Stimulated activated CD8-positive, alpha-beta memory T cell treated with anti-CD3 and anti-CD28 coated beads, Interleukin-12 subunit alpha, Interleukin-12 subunit beta, amount 100 ng/mL, for 1 hour (primary cell): ENCODE measurements around the gene ISG20.
"Not testable (repeated sequence)": the region's sequence is repeated elsewhere in the genome, so short reads cannot be mapped to it uniquely, and the experiment has no call there.

Experiments
- DNase-seq: peaks from one replicate; pipeline ENCODE4 v3.0.0-alpha.2; 2020; ENCODE audit warnings: low read depth

Gene ISG20

GRCh38 chr15:88618686-88619085 is 20.1 kb upstream of the ISG20 start:
- no peak for DNase-seq

- no peak for DNase-seq
Observed at GRCh38 chr15:88619796-88620195, 19.0 kb upstream of the ISG20 start.

DNA sequence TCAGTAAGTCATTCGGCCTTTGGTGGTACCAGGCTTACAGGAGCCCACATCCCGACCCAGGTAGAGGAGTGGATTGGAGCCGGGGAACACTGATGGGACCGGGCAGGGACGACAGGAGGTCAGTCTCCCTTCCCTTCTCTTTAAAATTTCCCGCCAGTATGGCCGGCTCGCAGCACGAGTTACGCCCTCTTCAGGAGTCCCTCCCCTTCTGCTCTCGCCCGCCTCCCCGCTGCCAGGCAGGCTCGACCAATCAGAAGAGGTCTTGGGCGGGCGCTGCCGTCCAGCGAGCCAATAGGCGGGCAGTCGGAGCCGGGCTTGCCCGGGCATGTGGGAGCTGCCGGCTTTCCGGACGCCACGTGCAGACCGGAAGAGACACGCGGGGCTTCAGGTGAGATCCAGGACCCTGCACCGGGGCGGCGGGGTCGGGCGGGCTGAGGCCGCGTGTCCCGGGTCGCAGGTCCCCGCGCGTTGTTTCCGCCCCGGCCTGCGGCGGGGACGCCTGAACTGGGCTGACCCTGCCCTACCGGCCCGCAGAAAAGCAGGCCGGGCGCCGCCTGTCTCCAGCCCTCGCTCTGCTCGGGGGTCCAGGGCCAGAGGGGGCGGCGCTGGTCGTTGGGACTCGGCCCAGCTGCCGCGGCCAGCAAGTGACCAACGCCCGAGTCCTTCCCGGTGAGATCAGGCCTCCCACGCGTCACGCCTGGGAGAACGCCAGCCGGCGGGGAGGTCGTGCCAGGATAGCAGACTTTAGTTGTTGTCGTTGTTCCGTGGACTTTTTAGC is 17.6 kb upstream of the ISG20 start, which contains the start of gene AEN:
AEN (plus strand) TSS at position 346 of the 778 bp plus-strand sequence. CDS start 4,870 bp downstream, outside the sequence.
- DNase-seq = peak; percentile 90

DNA sequence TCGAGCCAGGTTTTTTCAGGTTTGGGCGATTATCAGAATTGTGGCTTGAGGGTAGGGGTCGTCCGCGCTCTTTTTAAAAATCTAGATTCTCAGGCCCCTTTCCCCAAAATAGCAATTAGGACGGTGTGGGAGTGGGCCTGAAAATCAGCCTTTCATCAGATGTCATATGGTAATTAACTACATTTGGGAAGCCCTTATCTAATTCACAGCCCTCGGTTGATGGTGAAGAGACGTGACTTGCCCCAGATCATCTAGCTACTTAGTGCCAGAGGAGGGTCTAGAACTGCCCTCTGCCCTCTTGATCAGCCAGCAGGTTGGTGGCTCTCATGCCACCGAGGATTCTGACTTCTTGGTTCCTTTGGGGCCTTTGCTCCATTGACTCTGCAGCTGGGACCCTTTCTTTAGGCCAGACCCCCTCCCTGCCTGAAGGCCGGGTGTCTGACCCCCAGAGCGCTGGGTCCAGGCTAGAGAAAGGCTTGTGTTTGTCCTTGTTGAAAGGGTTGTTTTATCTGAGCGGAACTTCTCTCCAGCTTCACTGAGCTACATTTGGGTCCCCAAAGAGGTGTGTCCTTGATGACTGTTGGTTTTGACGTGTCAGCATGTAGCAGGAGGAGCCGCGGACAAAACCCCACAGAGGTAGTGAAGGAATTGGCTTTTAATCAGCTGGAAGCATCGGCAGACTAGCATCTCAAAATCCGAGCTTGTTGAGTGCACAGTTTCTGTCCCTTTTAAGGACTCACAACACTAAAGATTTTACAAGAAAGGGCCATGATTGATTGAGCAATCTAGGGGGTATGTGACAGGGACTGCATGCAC is 16.8 kb upstream of the ISG20 start:
- no peak for DNase-seq

DNA sequence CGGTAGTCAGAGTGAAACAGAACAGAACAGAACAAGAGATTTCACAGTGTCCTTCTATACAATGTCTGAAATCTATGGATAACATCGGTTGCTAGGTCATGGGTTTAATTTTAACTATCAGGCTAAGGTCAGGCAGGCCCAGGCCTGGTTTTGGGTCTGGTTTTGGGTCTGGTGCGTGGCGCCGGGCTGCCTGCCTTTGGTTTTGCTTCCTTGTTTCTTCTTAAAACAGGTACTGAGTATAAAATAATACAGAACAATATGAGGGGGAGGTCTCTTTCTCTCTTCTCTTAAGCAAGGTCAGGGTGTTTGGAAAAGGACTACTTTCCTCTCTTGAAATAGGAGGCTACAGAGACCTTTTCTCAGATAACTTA is 16.2 kb upstream of the ISG20 start:
- DNase-seq = no peak

GRCh38 chr15:88623061-88623460 is 15.8 kb upstream of the ISG20 start:
- DNase-seq = no peak

DNA sequence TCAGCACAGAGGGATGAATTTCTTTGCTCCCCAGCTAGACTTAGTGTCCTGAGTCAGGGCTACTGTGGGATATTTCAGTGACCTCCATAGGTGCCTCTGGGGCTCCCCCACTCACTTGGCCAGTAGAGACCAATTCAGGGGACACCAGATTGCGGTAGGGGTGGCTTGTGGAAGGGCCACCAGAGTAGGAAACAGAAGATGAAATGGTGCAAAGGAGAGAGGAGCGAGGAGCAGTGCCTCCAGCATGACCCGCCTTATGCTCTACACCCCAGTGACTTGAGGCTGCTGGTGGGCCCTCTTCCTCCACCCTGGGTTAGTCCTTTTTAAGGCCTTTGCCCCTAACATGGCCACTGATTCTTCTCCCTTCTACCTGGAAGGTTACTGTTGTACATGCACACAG is 15.2 kb upstream of the ISG20 start:
- DNase-seq = no peak

GRCh38 chr15:88624156-88624970 is 14.5 kb upstream of the ISG20 start:
- no peak for DNase-seq

- DNase-seq = no peak
Observed at GRCh38 chr15:88624971-88625490, 13.8 kb upstream of the ISG20 start.

GRCh38 chr15:88625943-88626741 is 12.7 kb upstream of the ISG20 start:
- DNase-seq = no peak

- DNase-seq = no peak
Observed at GRCh38 chr15:88627463-88627862, 11.4 kb upstream of the ISG20 start.

DNA sequence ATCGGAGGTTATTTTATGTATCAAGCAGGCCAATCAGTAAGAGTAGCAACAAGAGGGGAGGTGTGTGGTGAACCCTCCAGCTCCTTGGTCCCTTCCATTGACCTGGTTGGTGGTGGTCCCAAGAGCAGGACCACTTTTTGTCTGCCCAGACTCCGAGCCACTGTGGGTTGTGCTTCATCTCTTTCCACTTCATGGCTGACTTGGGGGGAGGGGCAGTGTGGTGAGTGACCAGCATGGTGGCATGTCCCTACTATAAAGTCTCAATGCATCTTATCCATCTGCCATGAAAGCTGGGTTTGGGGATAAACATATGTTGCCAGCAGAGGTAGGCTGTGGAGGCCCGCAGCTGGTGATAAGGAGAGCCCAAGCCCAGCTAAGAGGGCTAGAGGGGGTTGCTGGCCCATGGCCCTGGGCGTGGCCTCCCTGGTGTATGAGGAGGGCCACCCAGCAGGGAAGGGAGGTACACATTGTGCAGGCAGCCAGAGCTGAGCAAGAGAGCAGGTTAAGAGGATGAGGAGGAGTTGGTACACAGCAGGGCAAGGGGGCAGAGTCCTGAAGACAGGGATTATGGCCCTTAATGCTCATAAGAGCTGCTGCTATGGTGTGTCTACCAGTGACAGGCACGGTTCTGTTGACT is 10.7 kb upstream of the ISG20 start:
- no peak for DNase-seq

GRCh38 chr15:88629071-88629470 is 9.7 kb upstream of the ISG20 start:
- DNase-seq = no peak

GRCh38 chr15:88630141-88630721 is 8.6 kb upstream of the ISG20 start:
- no peak for DNase-seq

GRCh38 chr15:88630798-88631463 is 7.9 kb upstream of the ISG20 start:
- DNase-seq = no peak

- no peak for DNase-seq
Observed at GRCh38 chr15:88631464-88632028, 7.3 kb upstream of the ISG20 start.

DNA sequence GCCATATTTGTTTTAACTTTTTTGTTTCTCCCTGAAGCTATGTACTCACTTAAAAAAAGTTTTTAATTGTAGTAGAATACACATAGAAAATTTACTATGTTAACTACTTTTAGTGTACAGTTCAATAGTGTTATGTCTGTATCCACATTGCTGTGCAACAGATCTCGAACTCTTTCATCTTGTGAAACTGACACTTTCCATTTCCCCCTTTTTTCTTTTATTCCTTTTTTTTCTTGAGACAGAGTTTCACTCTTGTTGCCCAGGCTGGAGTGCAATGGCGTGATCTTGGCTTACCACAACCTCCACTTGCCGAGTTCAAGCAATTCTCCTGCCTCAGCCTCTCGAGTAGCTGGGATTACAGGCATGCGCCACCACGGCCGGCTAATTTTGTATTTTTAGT is 6.0 kb upstream of the ISG20 start:
- not testable (repeated sequence) for DNase-seq

- DNase-seq = no peak
Observed at GRCh38 chr15:88634449-88634848, 4.4 kb upstream of the ISG20 start.

GRCh38 chr15:88635318-88635717 is 3.5 kb upstream of the ISG20 start:
- DNase-seq = no peak

DNA sequence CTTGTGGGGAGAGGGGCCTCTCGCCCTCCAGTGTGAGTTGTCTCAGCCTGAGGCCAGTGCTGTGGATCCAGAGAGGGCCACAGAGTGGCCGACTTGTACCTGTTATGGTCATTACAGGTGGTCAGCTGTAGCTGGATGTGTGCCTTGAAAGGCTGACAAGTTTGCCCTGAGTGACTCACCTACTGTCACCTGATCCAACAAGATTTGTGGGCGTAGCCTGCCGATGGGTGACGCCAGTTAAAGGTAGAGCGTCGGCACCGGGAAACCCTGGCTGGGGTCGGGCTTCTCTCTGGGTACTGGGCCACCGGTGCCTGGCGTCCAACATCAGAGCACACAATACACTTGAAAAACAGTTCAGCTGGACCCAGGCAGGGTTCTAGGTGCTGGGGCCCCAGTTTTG is 2.8 kb upstream of the ISG20 start:
- DNase-seq = peak; percentile 47
